Coronary artery (tissue), 2 donors: ENCODE data around the gene IRGQ.

Experiments
- DNase-seq: peaks from one replicate; pipeline ENCODE4 v3.0.0-alpha.2; 2017; ENCODE audit warnings: low spot score
- H3K27ac ChIP-seq, 2 donors: fragments of 200-600 bp; sonication (generic); one replicate each; pipeline ENCODE4 v1.5.1; 2016 to 2019
- H3K4me3 ChIP-seq: fragments of 200-600 bp; sonication (generic); 2 replicates; pipeline ENCODE4 v1.5.1; 2016; ENCODE audit warnings: mild to moderate bottlenecking, moderate library complexity
- TF ChIP-seq, protein P1 (sequence below): fragments of 200-600 bp; sonication (generic); IDR thresholded peaks from one replicate; pipeline ENCODE4 v1.5.1; 2019; ENCODE audit warnings: antibody characterized with exemption

Gene IRGQ

DNA sequence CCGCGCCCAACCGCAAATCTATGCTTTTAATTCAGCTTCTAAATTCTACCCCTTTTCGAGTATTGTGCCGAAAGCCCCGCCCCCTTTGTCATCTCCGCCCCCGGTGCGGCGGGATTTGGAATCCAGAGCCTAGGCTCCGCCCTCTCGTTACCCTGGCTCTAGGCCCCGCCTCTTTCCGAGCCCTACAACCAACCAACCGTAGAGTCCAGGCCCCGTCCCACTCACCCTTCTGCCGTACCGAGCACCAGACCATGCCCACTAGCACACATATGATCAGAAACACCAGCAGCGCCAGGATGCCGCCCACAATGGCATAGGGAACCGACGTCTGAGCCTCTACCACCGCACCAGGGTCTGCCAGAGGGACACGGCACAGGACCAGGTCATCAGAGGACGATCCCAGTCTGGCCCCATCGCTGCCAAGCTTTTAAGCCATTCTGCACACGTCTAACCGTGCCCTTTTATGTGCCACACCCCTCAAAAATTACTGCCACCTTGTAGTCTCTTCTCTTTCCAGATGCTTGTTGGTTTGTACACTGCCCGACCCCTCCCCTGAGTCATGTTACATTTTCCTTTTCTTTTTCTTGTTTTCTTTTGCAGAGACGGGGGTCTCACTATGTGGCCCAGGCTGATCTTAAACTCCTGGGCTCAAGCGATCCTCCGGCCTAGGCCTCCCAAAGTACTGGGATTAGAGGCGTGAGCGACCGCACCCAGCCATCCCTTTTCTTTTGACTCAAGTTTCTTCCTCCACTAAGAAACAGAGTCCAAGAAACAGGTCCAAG lies 28.1 kb upstream of the IRGQ start:
- TF ChIP-seq, protein P1, sequence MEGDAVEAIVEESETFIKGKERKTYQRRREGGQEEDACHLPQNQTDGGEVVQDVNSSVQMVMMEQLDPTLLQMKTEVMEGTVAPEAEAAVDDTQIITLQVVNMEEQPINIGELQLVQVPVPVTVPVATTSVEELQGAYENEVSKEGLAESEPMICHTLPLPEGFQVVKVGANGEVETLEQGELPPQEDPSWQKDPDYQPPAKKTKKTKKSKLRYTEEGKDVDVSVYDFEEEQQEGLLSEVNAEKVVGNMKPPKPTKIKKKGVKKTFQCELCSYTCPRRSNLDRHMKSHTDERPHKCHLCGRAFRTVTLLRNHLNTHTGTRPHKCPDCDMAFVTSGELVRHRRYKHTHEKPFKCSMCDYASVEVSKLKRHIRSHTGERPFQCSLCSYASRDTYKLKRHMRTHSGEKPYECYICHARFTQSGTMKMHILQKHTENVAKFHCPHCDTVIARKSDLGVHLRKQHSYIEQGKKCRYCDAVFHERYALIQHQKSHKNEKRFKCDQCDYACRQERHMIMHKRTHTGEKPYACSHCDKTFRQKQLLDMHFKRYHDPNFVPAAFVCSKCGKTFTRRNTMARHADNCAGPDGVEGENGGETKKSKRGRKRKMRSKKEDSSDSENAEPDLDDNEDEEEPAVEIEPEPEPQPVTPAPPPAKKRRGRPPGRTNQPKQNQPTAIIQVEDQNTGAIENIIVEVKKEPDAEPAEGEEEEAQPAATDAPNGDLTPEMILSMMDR = no peak
- H3K27ac ChIP-seq = no peak overlapping the region
- H3K4me3 ChIP-seq = no peak overlapping the region
- no peak for DNase-seq

DNA sequence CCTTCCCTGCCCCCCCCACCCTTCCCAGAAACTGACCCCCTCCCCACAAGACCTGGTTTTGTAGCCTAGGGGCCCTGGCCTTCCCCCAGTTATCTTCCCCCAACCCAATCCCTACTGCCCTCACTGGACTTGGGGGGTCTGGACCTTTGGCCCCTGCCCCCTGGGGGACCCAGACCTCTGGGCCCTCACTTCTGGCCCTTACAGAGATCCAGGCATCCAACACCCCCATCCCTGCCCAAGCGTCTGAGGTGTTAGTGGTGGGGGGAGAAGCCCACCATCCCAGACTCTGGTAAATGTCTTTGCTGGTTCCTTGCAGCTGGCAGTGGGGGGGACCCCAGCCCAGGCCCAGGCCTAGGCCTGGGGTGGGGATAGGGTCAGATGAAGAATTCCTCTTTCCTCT lies 27.0 kb upstream of the IRGQ start:
- no peak overlapping the region for H3K27ac ChIP-seq
- TF ChIP-seq, protein P1 = no peak
- no peak for DNase-seq
- no peak overlapping the region for H3K4me3 ChIP-seq

DNA sequence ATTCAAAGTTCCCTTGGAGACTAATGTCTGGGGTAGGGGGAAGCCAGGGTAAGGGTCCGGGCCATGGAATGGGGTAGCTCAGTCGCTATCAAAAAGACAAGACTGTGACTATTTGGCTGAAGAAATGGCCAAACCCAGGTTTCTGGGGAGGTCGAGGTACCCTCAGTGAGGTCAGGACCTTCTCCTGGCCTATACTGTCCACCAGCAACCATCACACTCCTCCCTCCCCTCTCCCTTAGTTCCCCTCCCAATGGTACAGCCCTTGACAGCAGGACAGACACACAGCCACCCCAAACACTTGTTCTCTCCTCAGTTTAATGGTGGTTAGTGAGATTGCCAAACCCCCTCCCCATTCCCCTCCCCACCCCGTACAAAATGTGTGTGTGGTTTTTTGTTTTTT lies 26.1 kb upstream of the IRGQ start:
- no peak for DNase-seq
- H3K27ac ChIP-seq = no peak overlapping the region
- TF ChIP-seq, protein P1 = no peak
- no peak overlapping the region for H3K4me3 ChIP-seq

DNA sequence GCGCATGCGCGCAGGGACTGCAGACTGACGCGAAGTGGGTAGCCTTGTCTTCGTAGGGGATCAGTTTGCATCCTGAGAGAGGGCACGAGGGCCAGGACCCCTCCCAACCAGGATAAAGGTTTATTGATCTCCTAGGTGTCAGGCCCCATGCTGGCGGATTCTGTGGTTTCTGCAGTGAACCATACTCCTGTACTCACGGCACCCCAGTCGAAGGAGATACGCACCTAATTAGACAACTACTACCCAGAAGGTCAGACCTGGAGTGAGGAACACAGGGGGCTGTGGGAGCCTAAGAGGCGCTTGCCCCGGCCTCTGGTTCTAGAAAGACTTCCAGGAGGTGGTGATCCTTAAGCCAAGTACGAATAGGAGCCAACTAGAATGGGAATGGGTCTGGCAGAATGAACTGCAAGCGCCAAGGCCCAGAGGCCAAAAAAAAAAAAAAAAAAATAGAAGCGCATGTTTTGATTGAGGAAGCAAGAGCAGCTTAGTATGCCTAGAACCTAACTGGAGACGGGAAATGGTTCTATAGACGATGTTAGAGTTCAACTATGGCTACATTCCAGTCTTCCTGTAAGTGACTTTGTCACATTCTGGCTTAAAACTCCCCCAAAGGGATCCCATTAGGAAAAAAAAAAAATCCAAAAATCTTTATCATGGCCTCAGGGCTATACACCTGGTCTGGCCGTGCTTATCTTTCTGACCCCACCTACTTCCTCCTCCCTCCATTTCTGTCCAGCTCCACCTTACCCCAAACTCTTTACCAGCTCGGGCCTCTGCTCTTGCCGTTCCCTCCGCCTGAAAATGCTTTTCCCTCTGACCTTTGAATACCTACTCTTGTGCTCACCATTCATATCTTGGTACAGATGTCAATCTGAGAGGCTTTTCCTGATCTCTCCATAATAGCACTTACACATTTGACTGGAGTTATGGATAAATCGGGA lies 24.4 kb upstream of the IRGQ start:
- DNase-seq = no peak
- peak overlapping the region; percentile 78 to 96 for H3K27ac ChIP-seq
- H3K4me3 ChIP-seq = peak overlapping the region; percentile 88
- TF ChIP-seq, protein P1 = no peak

DNA sequence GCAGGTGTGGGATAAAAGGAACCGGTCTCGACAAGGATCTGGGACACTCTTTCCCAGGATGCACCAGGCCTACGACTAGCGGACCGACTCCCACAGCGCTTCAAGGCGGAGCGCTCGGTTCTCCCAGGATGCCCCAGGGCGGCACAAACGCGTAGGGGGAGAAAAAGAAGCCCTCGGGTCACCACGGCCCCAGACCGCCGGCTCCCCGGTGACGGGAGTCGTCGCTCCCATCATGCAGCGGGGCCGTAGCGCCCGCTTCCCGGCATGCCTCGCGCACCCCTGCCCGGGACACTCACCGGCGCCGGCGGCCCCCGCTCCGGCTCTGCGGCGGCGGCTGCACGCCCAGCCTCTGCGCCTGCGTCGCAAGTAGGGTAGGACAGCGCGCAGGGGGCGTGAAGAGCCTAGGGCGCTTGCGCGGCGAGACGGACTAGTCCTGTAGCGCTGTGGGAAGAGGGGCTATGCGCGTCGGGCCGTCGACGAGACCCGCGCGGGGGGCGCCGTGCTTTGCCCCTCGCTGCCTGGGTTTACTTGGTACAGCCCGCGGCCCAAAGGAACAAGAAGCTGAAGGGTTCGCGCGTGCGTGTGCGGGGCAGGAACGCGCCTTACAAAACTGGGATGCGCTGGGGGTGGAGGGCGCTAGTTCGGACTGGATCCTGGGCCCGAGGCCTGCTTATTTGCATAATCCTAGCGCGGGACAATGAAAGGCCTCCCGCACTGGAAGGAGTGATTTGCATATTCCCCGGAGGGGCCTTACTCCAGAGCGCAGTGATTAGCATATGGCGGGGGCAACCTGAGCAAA lies 23.5 kb upstream of the IRGQ start, which contains the start of gene ZNF428:
Gene ZNF428, minus strand, starts transcription at position 368 of the 799 bp plus-strand sequence. CDS start 5,325 bp downstream, outside the sequence.
- H3K27ac ChIP-seq = peak within 1 kb of the TSS; percentile 78 to 96
- H3K4me3 ChIP-seq = peak within 1 kb of the TSS; percentile 88
- peak; percentile 91 for DNase-seq
- TF ChIP-seq, protein P1 = no peak

DNA sequence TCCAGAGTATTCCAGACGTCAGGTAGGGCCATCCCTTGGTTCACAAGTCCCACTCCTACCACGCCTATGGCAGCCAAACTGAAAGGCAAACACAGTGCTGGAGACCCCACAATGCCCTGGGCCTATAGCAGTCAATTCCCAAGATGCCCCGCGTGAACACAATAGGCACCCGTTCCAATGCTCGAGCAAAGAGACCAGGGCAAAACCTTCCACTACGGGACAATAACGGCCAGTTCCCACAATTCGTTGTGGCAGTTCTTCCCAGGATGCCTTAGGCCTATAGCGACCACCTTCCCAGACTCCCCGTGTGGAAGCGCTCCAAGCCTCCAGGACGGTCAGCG lies 23.0 kb upstream of the IRGQ start:
- H3K4me3 ChIP-seq = peak overlapping the region; percentile 88
- TF ChIP-seq, protein P1 = no peak
- no peak for DNase-seq

More for the DNA sequence above, 23.0 kb upstream of the IRGQ start:
- H3K27ac ChIP-seq = peak overlapping the region; percentile 78 to 96
